Spinal cord (tissue), 10 donors: Measurements from ENCODE around the gene ATCAY. TPM values are rescaled to one million over a fixed set of nuclear protein-coding genes. Genes with fewer than 3 reads are reported as not detected.
A peak's percentile ranks its signal among the peaks of the same experiment; 100 is the strongest.
"Not testable (repeated sequence)": the region's sequence is repeated elsewhere in the genome, so short reads cannot be mapped to it uniquely, and the experiment has no call there.

ENCODE experiments used
- DNase-seq, 6 donors: peaks; one replicate each; pipeline versions ENCODE4 v3.0.0 to v3.0.0-alpha.2; 2013 to 2015; ENCODE audit warnings: low spot score in 6 of 6, low read depth in 4 of 6
- H3K27ac ChIP-seq: one replicate; pipeline ENCODE4 v1.5.1; 2013; ENCODE audit warnings: low read depth, low read length, control low read depth
- H3K27me3 ChIP-seq: one replicate; pipeline ENCODE4 v1.6.1; 2013; ENCODE audit warnings: low read length; ENCODE audit not compliant: control insufficient read depth, insufficient read depth
- H3K36me3 ChIP-seq: one replicate; pipeline ENCODE4 v1.6.1; 2013; ENCODE audit warnings: low read length; ENCODE audit not compliant: control insufficient read depth, insufficient read depth
- H3K4me1 ChIP-seq: one replicate; pipeline ENCODE4 v1.6.1; 2013; ENCODE audit warnings: low read length; ENCODE audit not compliant: control insufficient read depth, insufficient read depth
- H3K4me3 ChIP-seq: one replicate; pipeline ENCODE4 v1.5.1; 2013; ENCODE audit warnings: low read depth, low read length, control low read depth
- H3K9me3 ChIP-seq: one replicate; pipeline ENCODE4 v1.6.1; 2013; ENCODE audit warnings: low read length; ENCODE audit not compliant: control insufficient read depth, insufficient read depth
- whole genome bisulfite sequencing: methylation state at CpG from one replicate; pipeline ENCODE4 v1.1.5; 2013; ENCODE audit warnings: missing lambda C conversion rate; ENCODE audit not compliant: insufficient coverage; 5-methylcytosine and 5-hydroxymethylcytosine counted together
- polyA plus RNA-seq, 2 donors: library from polyadenylated mRNA; unstranded; fragments of 120-200 nt; gene quantifications; one replicate each; pipeline ENCODE4 v1.2.1, GENCODE V29; 2013; ENCODE audit not compliant: insufficient read length in 2 of 2
- total RNA-seq, 2 donors: library from RNA; depleted of rRNA in 1 of 2; stranded (reverse); fragments of 120-200 nt in 1 of 2; fragments of >200 nt in 1 of 2; gene quantifications; one replicate each; pipeline versions ENCODE4 v1.2.3 to v1.2.4, GENCODE V29; 2013 to 2014
- donor health status: healthy.

The ATCAY gene
- total and polyA plus RNA-seq, 4 donors, result 38.1 to 158 (median 91.5) TPM

- H3K4me1 ChIP-seq, DNase-seq, H3K27me3 ChIP-seq, H3K9me3 ChIP-seq, H3K4me3 ChIP-seq, H3K27ac ChIP-seq: not testable (repeated sequence)
- H3K36me3 ChIP-seq, result peaks cover 77% of the 10 kb centered on the region
- 100% methylated on average over 1 of the region's 5 CpGs for WGBS
Measured at GRCh38 chr19:3894959-3895358, 14.5 kb downstream of the ATCAY start.

DNA sequence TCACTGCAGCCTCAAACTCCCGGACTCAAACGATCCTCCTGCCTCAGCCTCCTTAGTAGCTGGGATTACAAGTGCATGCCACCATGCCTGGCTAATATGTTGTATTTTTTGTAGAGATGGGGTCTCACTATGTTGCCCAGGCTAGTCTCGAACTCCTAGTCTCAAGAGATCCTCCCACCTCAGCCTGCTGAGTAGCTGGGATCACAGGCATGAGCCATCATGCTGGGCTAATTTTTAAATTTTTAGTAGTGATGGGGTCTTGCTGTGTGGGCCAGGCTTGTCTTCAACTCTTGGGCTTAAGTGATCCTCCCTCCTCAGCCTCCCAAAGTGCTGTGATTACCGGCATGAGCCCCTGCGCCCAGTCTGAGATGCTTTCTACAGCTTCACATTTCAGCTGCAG, 15.3 kb downstream of the ATCAY start:
- 100% methylated on average over 2 of the region's 5 CpGs for WGBS
- Histone ChIP-seq H3K9me3 (peaks cover 2% of the 10 kb centered on the region), H3K4me3 (no peak overlapping the region), H3K36me3 (peaks cover 80% of the 10 kb centered on the region), H3K27ac (no peak overlapping the region), H3K4me1 (peaks cover 9% of the 10 kb centered on the region), H3K27me3 (no peaks in the 10 kb centered on the region)
- no peak for DNase-seq

GRCh38 chr19:3897936-3898335, 17.5 kb downstream of the ATCAY start:
- WGBS, result 87% methylated on average over 2 of the region's 4 CpGs
- H3K27me3 ChIP-seq, result no peaks in the 10 kb centered on the region
- peaks cover 73% of the 10 kb centered on the region for H3K36me3 ChIP-seq
- peaks cover 2% of the 10 kb centered on the region for H3K9me3 ChIP-seq
- no peaks in the 10 kb centered on the region for H3K4me1 ChIP-seq
- H3K4me3 ChIP-seq, result no peak overlapping the region
- H3K27ac ChIP-seq, result no peak overlapping the region
- DNase-seq, result no peak

DNA sequence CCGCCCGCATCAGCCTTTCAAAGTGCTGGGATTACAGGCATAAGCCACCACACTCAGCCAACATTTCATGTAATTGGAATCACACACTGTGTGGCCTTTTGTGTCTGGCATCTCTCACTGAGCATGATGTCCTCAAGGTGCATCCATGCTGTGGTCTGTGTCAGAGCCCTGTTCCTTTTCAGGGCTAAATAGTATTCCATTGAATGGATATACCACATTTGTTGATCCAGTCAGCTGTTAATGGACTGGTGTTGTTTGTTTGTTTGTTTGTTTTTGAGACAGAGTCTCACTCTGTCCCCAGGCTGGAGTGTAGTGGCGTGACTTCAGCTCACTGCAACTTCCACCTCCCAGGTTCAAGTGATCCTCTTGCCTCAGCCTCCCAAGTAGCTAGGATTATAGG, 17.9 kb downstream of the ATCAY start:
- H3K27me3 ChIP-seq, result no peaks in the 10 kb centered on the region
- peaks cover 2% of the 10 kb centered on the region for H3K9me3 ChIP-seq
- peaks cover 73% of the 10 kb centered on the region for H3K36me3 ChIP-seq
- no peak overlapping the region for H3K4me3 ChIP-seq
- 100% methylated on average over 2 of the region's 3 CpGs for WGBS
- DNase-seq, result no peak
- H3K4me1 ChIP-seq, result no peaks in the 10 kb centered on the region
- no peak overlapping the region for H3K27ac ChIP-seq

GRCh38 chr19:3899531-3900294, 19.2 kb downstream of the ATCAY start:
- H3K36me3 ChIP-seq, result peaks cover 69% of the 10 kb centered on the region
- WGBS, result 82% methylated on average over 16 of the region's 18 CpGs

GRCh38 chr19:3902317-3902973, 22.0 kb downstream of the ATCAY start:
- H3K27me3 ChIP-seq, result no peaks in the 10 kb centered on the region
- no peaks in the 10 kb centered on the region for H3K4me1 ChIP-seq
- DNase-seq, result no peak
- H3K27ac ChIP-seq, result no peak overlapping the region
- H3K36me3 ChIP-seq, result peaks cover 73% of the 10 kb centered on the region
- WGBS, result 83% methylated on average over 11 of the region's 15 CpGs
- peaks cover 2% of the 10 kb centered on the region for H3K9me3 ChIP-seq
- H3K4me3 ChIP-seq, result no peak overlapping the region

More at GRCh38 chr19:3899531-3900294, 19.2 kb downstream of the ATCAY start:
- H3K4me3 ChIP-seq, result no peak overlapping the region
- peaks cover 2% of the 10 kb centered on the region for H3K9me3 ChIP-seq
- H3K27ac ChIP-seq, result no peak overlapping the region
- H3K4me1 ChIP-seq, result no peaks in the 10 kb centered on the region
- H3K27me3 ChIP-seq, result no peaks in the 10 kb centered on the region
- peak in 1 of 6 donors; percentile 14 for DNase-seq

GRCh38 chr19:3904233-3904632, 23.7 kb downstream of the ATCAY start:
- peaks cover 80% of the 10 kb centered on the region for H3K36me3 ChIP-seq
- no peak overlapping the region for H3K27ac ChIP-seq

DNA sequence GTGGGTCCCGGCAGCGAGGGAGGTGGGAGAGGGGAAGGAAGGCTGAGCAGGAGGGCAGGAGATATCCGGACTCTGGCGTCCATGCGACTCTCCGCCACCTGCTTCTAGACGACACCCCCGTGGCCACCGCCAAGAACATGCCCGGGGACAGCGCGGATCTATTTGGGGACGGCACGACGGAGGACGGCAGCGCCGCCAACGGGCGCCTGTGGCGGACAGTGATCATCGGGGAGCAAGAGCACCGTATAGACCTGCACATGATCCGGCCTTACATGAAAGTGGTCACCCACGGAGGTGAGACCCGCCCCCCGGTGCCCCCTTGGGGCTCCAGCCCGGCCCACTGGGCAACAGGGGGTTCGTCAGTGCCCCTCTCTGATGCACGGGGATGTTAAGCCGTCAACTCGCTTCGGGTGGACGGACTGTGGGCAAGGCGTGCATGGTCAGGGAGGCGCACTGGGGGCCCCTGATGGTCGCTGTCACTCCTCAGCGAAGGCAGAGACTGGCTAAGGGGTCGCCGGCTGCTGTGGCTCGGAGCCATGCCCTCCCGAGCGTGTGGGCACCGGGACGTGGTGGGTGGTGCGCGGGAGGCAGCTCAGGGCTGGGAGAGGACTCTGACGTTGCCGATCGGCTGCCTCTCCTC, 27.3 kb downstream of the ATCAY start:
- no peak for DNase-seq
- H3K27me3 ChIP-seq, result no peaks in the 10 kb centered on the region
- no peak overlapping the region for H3K4me3 ChIP-seq
- no peaks in the 10 kb centered on the region for H3K4me1 ChIP-seq
- peaks cover 3% of the 10 kb centered on the region for H3K9me3 ChIP-seq
- WGBS, result 88% methylated on average over 50 of the region's 50 CpGs
- H3K36me3 ChIP-seq, result peaks cover 83% of the 10 kb centered on the region
- H3K27ac ChIP-seq, result no peak overlapping the region

More at GRCh38 chr19:3904233-3904632, 23.7 kb downstream of the ATCAY start:
- H3K4me3 ChIP-seq, result no peak overlapping the region
- 96% methylated on average over 4 of the region's 8 CpGs for WGBS
- H3K4me1 ChIP-seq, result no peaks in the 10 kb centered on the region
- H3K27me3 ChIP-seq, result no peaks in the 10 kb centered on the region
- DNase-seq, result no peak
- H3K9me3 ChIP-seq, result no peaks in the 10 kb centered on the region

GRCh38 chr19:3908266-3909054, 28.0 kb downstream of the ATCAY start:
- Histone ChIP-seq H3K36me3 (peaks cover 84% of the 10 kb centered on the region), H3K4me1 (no peaks in the 10 kb centered on the region), H3K9me3 (peaks cover 3% of the 10 kb centered on the region), H3K27me3 (no peaks in the 10 kb centered on the region), H3K4me3 (no peak overlapping the region), H3K27ac (no peak overlapping the region)
- WGBS, result 79% methylated on average over 14 of the region's 14 CpGs
- no peak for DNase-seq
